Astrocyte of the cerebellum (primary cell): Measurements from ENCODE around the gene CDK19.

ENCODE experiments used
- DNase-seq: peaks from one replicate; pipeline ENCODE4 v3.0.0-alpha.2; 2011; ENCODE audit warnings: low read depth
- H3K4me3 ChIP-seq: 2 replicates; pipeline ENCODE4 v1.5.1; 2011; ENCODE audit warnings: mild to moderate bottlenecking, low read depth, low read length, moderate library complexity
- CTCF ChIP-seq: IDR thresholded peaks from 2 replicates; pipeline ENCODE4 v1.5.1; 2012; ENCODE audit warnings: low read length, low read depth, moderate library complexity, mild to moderate bottlenecking; ENCODE audit errors: missing control alignments
- in situ Hi-C: cut with HindIII; loops from 2 replicates; pipeline ENCODE4 v1.10.0; 2017; ENCODE audit warnings: low sequenced_read_pairs

The CDK19 gene

DNA sequence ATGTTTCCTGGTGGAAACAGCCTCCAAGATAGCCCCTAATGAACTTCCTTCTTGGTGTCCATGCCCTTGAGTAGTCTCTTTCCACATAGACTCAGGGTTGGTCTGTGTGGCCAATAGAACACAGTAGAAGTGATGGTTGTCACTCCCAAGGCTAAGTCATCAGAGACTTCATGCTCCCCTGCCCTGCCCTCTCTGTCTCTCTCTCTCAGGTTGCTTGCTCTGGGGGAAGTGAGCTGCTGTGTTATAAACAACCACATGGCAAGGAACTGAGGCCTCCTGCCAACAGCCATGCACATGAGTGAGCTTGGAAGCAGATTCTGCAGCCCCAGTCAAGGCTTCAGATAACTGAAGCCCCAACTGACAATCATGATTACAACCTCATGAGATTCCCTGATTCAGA, 253.6 kb downstream of the CDK19 start:
- in situ Hi-C loops = no loop called here
- no peak overlapping the region for H3K4me3 ChIP-seq
- no peak for DNase-seq
- no peak for TF ChIP-seq CTCF

DNA sequence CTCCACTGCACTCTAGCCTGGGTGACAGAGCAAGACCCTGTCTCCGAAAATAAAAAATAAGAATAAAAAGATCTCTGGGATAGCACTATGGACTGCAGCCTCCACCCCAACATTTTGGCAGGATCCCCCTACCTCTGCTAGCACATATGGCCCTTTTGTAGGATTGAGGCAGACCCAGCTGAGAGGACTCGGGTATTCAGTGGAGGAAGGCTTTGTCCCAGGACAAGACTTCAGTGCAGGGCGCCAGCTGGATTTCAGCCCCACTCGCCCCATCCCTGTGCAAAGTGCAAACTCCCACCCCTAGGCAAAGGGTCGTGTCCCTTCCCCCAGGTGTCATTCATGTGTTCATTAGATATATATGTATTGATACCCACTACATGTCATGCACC, 254.3 kb downstream of the CDK19 start:
- in situ Hi-C loops = no loop called here
- no peak for TF ChIP-seq CTCF
- DNase-seq = no peak
- no peak overlapping the region for H3K4me3 ChIP-seq

DNA sequence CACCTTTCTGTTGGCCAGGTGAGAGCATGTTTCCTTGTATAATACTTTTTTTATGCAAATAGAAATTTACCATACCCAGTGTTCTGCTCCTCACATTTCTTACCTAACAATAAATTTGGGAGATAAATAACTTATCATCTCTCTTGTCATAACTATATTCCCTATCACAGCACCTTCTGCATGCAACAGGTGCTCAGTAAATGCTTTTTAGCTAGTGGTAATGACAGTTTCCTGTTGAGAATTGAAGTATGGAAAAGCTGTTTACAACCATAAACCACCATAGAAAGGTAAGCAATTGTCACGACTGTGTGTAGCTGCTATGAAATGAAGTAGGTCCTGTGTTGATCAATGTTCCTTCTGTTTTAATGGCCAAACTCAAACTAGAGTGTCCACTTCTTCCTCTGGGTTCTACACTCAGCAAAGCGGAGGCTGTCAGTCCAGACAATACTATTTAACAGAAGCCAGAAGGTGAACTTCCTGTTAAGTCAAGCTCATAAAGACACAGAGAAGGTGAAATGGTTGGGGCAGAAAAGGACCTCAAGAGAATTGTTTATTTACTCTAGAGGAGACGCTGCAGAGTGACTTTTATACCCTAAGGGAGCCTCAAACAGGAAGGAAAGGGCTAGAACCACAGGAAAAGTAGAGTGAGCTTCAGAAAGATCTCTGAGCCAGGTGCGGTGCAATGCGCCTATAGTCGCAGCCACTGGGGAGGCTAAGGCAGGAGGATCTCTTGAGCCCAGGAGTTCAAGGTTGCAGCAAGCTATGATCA, 254.8 kb downstream of the CDK19 start:
- in situ Hi-C loops = no loop called here

More for the DNA sequence above, 254.8 kb downstream of the CDK19 start:
- no peak for DNase-seq
- TF ChIP-seq CTCF = no peak
- no peak overlapping the region for H3K4me3 ChIP-seq
